Kidney epithelial cell (primary cell): ENCODE data around the gene ESRRG. TPM values are rescaled to one million over a fixed set of nuclear protein-coding genes. Genes with fewer than 3 reads are reported as not detected.

Experiments used
- DNase-seq: peaks from one replicate; pipeline ENCODE4 v3.0.0-alpha.2; 2010; ENCODE audit warnings: low read depth
- H3K27me3 ChIP-seq: 2 replicates; pipeline ENCODE4 v1.6.0; 2011; ENCODE audit warnings: low read length; ENCODE audit not compliant: control insufficient read depth, insufficient read depth
- H3K36me3 ChIP-seq: 2 replicates; pipeline ENCODE4 v1.5.1; 2011; ENCODE audit warnings: low read length; ENCODE audit not compliant: control insufficient read depth, insufficient read depth
- H3K4me3 ChIP-seq: 2 replicates; pipeline ENCODE4 v1.5.1; 2011; ENCODE audit warnings: low read depth, mild to moderate bottlenecking, control low read depth, low read length
- total RNA-seq: library from RNA; depleted of rRNA; stranded (reverse); fragments of >200 nt; gene quantifications from 2 replicates; pipeline ENCODE4 v1.2.3, GENCODE V29; 2015
- TF ChIP-seq, protein P1 (sequence below): IDR thresholded peaks from 2 replicates; pipeline ENCODE4 v1.5.1; 2011; ENCODE audit warnings: mild to moderate bottlenecking, moderate library complexity, low read length, control low read depth, inconsistent platforms; ENCODE audit not compliant: insufficient read depth, poor library complexity, severe bottlenecking

ESRRG gene
- total RNA-seq, 1 donor from 2014 or later = 0.88 TPM

DNA sequence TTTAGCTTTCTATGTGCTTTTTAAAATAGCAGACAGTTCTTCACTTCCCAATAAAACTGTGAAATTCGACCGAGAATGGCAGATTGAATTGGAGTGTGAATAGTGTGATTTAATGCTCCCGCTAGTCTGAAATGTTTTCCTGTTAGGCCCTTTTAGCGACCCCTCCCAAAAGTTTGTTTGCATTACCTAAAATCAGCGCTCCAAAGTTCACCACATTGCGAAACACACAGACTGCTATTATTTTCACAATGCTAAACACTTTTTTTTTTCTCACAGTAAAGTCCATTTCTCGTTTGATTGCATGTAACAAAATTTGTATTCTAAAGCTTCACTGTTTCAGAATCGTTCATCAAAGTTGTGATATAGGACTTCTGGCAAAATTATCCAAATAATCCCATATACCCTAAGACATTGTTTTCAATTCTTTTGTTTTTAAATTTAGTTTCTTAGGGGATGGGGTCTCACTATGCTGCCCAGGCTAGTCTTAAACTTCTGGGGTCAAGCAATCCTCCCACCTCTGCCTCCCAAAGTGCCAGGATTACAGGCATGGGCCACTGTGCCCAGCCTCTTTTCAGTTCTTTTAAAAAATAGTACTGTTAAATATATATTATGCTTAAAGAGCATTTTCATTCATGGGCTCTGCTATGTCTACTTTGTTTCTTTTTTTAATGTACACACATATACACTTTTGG is 223.5 kb downstream of the ESRRG start:
- H3K4me3 ChIP-seq = no peak overlapping the region
- TF ChIP-seq, protein P1, sequence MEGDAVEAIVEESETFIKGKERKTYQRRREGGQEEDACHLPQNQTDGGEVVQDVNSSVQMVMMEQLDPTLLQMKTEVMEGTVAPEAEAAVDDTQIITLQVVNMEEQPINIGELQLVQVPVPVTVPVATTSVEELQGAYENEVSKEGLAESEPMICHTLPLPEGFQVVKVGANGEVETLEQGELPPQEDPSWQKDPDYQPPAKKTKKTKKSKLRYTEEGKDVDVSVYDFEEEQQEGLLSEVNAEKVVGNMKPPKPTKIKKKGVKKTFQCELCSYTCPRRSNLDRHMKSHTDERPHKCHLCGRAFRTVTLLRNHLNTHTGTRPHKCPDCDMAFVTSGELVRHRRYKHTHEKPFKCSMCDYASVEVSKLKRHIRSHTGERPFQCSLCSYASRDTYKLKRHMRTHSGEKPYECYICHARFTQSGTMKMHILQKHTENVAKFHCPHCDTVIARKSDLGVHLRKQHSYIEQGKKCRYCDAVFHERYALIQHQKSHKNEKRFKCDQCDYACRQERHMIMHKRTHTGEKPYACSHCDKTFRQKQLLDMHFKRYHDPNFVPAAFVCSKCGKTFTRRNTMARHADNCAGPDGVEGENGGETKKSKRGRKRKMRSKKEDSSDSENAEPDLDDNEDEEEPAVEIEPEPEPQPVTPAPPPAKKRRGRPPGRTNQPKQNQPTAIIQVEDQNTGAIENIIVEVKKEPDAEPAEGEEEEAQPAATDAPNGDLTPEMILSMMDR = no peak
- no peaks in the 10 kb centered on the region for H3K36me3 ChIP-seq
- no peaks in the 10 kb centered on the region for H3K27me3 ChIP-seq
- DNase-seq = no peak

DNA sequence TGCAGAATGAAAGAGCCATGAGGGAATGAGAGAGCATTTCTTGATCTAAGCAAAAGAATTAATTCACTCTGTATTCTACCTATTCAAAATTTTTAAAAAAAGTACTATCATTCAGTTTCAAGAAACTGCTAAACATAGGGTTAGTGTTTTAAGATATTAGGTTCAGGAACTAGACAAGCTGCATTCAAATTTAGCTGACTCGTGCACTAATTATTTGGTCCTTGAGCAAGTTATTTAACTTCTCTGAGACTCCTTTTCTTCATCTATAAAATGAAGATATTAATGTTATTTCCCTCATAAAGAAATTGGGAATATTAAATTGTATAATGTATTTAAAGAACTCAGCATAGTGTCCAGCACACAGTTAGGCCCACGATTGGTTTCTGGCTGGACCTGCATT is 225.0 kb downstream of the ESRRG start:
- Histone ChIP-seq H3K27me3 (no peaks in the 10 kb centered on the region), H3K36me3 (no peaks in the 10 kb centered on the region), H3K4me3 (no peak overlapping the region)
- TF ChIP-seq, protein P1 = no peak
- DNase-seq = no peak

DNA sequence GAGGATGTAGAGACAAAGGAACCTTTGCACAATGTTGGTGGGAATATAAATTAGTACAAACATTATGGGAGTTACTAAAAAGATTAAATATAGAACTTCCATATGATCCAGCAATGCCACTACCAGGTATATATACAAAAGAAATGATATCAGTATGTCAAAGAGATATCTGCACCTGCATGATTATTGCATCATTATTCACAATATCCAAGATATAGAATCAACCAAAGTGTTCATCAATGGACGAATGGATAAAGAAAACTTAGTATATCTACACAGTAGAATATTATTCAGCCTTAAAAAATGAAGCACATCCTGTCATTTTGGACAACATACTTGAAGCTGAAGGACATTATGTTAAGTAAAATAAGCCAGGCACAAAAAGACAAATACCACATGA is 238.2 kb downstream of the ESRRG start:
- H3K27me3 ChIP-seq = no peaks in the 10 kb centered on the region
- no peak for DNase-seq
- H3K4me3 ChIP-seq = no peak overlapping the region
- H3K36me3 ChIP-seq = no peaks in the 10 kb centered on the region
- TF ChIP-seq, protein P1 = no peak

DNA sequence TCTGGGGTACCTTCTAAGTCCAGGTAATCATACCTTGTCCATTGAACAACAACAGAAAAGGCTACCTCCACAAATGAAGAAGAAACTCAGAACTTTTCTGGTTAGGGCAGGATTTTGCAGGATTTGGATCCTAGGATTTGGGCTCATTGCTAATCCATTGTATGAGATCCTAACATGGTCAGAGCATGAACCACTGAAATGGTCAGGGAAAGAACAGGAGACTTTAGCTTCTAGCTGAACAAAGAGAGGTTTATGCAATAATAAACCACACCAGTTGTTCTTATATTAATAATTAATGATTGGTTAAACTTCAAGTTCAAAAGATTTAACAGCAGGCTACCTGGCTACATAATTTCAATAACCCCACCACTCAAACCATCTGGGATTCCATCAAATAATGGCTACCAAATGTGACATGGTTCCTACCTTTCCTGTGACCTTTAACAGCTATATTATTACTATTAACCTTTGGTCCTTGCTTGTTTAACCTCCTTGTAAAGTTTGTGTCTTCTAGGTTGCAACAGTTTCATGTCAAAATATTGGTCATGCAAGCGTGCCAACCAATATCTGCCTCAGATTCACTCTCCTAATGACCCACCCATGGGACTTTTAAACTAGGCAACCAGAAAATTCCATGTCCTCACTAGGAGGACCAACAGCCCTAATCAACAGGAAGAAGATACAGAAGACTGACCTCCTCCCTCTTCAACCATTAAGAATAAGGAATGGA is 239.4 kb downstream of the ESRRG start:
- DNase-seq = no peak
- H3K36me3 ChIP-seq = no peaks in the 10 kb centered on the region
- TF ChIP-seq, protein P1 = no peak
- no peak overlapping the region for H3K4me3 ChIP-seq
- no peaks in the 10 kb centered on the region for H3K27me3 ChIP-seq

DNA sequence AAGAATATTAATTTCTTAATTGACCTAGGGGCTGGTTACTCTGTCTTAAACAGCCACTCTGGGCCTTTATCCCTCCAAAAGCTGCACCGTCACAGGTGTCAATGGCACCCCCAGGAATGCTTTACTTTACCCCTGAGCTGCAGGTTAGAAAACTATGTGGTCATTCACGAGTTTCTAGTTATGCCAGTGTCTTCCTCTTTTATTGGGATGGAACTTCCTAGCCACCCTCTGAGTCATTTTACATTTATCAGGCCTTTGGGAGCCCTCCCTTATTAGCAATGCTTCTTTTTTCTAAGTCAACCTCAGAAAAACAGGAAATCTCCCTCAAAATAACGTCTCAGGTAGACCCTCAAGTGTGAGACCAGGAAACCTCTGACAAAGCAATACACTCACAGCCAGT is 240.6 kb downstream of the ESRRG start:
- no peaks in the 10 kb centered on the region for H3K36me3 ChIP-seq
- DNase-seq = no peak
- H3K4me3 ChIP-seq = no peak overlapping the region
- TF ChIP-seq, protein P1 = no peak
- no peaks in the 10 kb centered on the region for H3K27me3 ChIP-seq

DNA sequence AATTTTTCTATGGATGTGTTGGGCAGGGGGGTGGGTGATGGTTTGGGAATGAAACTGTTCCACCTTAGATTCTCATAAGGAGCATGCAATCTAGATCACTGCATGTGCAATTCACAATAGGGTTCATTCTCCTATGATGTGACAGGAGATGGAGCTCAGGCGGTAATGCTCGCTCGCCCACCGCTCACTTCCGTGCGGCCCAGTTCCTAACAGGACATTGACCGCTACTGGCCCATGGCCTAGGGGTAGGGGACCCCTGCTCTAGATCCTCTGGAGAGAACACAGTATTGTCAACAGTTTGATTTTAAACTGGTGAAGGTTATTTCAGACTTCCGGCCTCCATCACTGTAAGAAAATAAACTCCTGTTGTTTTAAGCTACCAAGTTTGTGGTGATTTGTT is 245.0 kb downstream of the ESRRG start:
- Histone ChIP-seq H3K36me3 (no peaks in the 10 kb centered on the region), H3K4me3 (no peak overlapping the region), H3K27me3 (no peaks in the 10 kb centered on the region)
- TF ChIP-seq, protein P1 = no peak
- no peak for DNase-seq
